HepG2 (cell line): Measurements from ENCODE around the gene FCRL5.

Experiments used
- EP300 ChIP-seq, 3 experiments: sonication (generic) in 1 of 3; formaldehyde crosslinking in 1 of 3; IDR thresholded peaks; 2 replicates each; pipeline versions ENCODE4 v1.5.1 to v1.6.1; 2011 to 2020; ENCODE audit warnings: low read depth in 2 of 3, low read length in 2 of 3, borderline replicate concordance in 1 of 3, improper control_type of control experiment in 1 of 3, mild to moderate bottlenecking in 1 of 3, missing genetic modification reagents in 1 of 3, moderate library complexity in 1 of 3
- KLF16 ChIP-seq, 2 experiments: sonication (generic) in 1 of 2; formaldehyde crosslinking in 1 of 2; IDR thresholded peaks; 2 replicates each; pipeline versions ENCODE4 v1.6.1 to v1.8.0; 2016 to 2023; ENCODE audit warnings: missing genetic modification reagents in 2 of 2, missing compliant biosample characterization in 1 of 2
- MYC ChIP-seq: sonication (generic); formaldehyde crosslinking; IDR thresholded peaks from 2 replicates; pipeline ENCODE4 v1.9.0; 2021; ENCODE audit warnings: missing genetic modification reagents, borderline replicate concordance
- NR2F2 ChIP-seq: IDR thresholded peaks from 2 replicates; pipeline ENCODE4 v1.6.1; 2012; ENCODE audit warnings: low read depth, inconsistent platforms, borderline replicate concordance
- POLR2A ChIP-seq, 2 experiments: IDR thresholded peaks; 2 replicates each; pipeline ENCODE4 v1.6.1; 2011; ENCODE audit warnings: low read depth in 2 of 2, low read length in 2 of 2, mild to moderate bottlenecking in 1 of 2, moderate library complexity in 1 of 2; ENCODE audit not compliant: insufficient read depth in 1 of 2
- RFXAP ChIP-seq: sonication (generic); formaldehyde crosslinking; IDR thresholded peaks from 2 replicates; pipeline ENCODE4 v1.4.0; 2020; ENCODE audit warnings: missing genetic modification reagents, borderline replicate concordance
- TEAD2 ChIP-seq: sonication (generic); formaldehyde crosslinking; IDR thresholded peaks from 2 replicates; pipeline ENCODE4 v1.9.0; 2021; ENCODE audit warnings: missing genetic modification reagents
- TF ChIP-seq, protein P1 (sequence below): sonication (generic); formaldehyde crosslinking; IDR thresholded peaks from 2 replicates; pipeline ENCODE4 v1.5.0; 2020; ENCODE audit warnings: mild to moderate bottlenecking, missing genetic modification reagents, moderate library complexity
- TF ChIP-seq, protein P2 (sequence below): sonication (generic); formaldehyde crosslinking; IDR thresholded peaks from 2 replicates; pipeline ENCODE4 v1.4.0; 2020; ENCODE audit warnings: missing genetic modification reagents

DNA sequence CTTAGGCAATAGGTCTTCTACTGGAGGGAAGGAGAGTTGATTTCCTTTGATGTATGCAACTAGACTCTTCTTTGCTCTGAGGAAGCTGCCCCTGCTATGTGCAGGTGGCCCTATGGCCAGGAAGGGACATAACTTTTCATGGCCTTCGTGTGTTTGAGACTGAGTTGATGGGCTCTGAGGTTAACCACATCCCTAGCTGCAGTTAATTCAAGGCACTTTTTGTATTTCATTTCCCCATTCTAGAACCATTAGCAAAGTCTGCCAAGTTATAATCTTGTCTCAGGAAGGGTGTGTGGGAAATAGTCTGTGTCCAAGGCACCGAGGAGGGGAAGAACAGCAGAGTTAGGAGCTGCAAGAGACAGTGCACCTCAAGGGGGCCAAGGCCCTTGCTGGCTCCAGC is 43.0 kb upstream of the FCRL5 start:
- TF ChIP-seq POLR2A (IDR thresholded peaks at IDR 0.05; ENCODE audit: insufficient read depth in 1 of 2, low read depth in 2 of 2, low read length in 2 of 2) (no peak), NR2F2 (no peak), EP300 (IDR thresholded peaks at IDR 0.05; ENCODE audit: low read depth in 2 of 2, low read length in 2 of 2) (no peak), EP300 (CRISPR knock-in tag; IDR thresholded peaks at IDR 0.05; ENCODE audit: borderline replicate concordance) (no peak), RFXAP (CRISPR knock-in tag) (no peak), KLF16 (CRISPR knock-in tag; IDR thresholded peaks at IDR 0.05) (no peak), TEAD2 (CRISPR knock-in tag) (no peak), MYC (CRISPR knock-in tag) (no peak)
- TF ChIP-seq, protein P1, sequence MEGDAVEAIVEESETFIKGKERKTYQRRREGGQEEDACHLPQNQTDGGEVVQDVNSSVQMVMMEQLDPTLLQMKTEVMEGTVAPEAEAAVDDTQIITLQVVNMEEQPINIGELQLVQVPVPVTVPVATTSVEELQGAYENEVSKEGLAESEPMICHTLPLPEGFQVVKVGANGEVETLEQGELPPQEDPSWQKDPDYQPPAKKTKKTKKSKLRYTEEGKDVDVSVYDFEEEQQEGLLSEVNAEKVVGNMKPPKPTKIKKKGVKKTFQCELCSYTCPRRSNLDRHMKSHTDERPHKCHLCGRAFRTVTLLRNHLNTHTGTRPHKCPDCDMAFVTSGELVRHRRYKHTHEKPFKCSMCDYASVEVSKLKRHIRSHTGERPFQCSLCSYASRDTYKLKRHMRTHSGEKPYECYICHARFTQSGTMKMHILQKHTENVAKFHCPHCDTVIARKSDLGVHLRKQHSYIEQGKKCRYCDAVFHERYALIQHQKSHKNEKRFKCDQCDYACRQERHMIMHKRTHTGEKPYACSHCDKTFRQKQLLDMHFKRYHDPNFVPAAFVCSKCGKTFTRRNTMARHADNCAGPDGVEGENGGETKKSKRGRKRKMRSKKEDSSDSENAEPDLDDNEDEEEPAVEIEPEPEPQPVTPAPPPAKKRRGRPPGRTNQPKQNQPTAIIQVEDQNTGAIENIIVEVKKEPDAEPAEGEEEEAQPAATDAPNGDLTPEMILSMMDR (CRISPR knock-in tag): no peak
- TF ChIP-seq, protein P2, sequence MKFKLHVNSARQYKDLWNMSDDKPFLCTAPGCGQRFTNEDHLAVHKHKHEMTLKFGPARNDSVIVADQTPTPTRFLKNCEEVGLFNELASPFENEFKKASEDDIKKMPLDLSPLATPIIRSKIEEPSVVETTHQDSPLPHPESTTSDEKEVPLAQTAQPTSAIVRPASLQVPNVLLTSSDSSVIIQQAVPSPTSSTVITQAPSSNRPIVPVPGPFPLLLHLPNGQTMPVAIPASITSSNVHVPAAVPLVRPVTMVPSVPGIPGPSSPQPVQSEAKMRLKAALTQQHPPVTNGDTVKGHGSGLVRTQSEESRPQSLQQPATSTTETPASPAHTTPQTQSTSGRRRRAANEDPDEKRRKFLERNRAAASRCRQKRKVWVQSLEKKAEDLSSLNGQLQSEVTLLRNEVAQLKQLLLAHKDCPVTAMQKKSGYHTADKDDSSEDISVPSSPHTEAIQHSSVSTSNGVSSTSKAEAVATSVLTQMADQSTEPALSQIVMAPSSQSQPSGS (CRISPR knock-in tag): no peak
